Endothelial cell (in vitro differentiated cells): ENCODE data around the gene ARHGEF18. TPM values are rescaled to one million over a fixed set of nuclear protein-coding genes. Genes with fewer than 3 reads are reported as not detected.

Experiments used
- DNase-seq: peaks from one replicate; pipeline ENCODE4 v3.0.0; 2021; ENCODE audit warnings: low spot score
- H3K27ac Mint-ChIP-seq: one replicate; pipeline ENCODE4 v1.8.0; 2021; ENCODE audit warnings: mixed read lengths, inconsistent platforms; ENCODE audit not compliant: unreplicated experiment
- H3K27me3 Mint-ChIP-seq: one replicate; pipeline ENCODE4 v1.8.0; 2021; ENCODE audit warnings: mild to moderate bottlenecking, moderate library complexity, mixed read lengths, inconsistent platforms; ENCODE audit not compliant: unreplicated experiment
- H3K36me3 Mint-ChIP-seq: one replicate; pipeline ENCODE4 v1.8.0; 2021; ENCODE audit warnings: mild to moderate bottlenecking, low read depth, mixed read lengths, inconsistent platforms; ENCODE audit not compliant: unreplicated experiment
- H3K4me1 Mint-ChIP-seq: one replicate; pipeline ENCODE4 v1.8.0; 2021; ENCODE audit warnings: mild to moderate bottlenecking, mixed read lengths, inconsistent platforms; ENCODE audit not compliant: unreplicated experiment
- H3K4me3 Mint-ChIP-seq: one replicate; pipeline ENCODE4 v1.8.0; 2021; ENCODE audit warnings: mild to moderate bottlenecking, mixed read lengths, inconsistent platforms; ENCODE audit not compliant: unreplicated experiment
- H3K9me3 Mint-ChIP-seq: one replicate; pipeline ENCODE4 v1.8.0; 2021; ENCODE audit warnings: mixed read lengths, inconsistent platforms; ENCODE audit not compliant: unreplicated experiment
- CTCF ChIP-seq: fragments of 200-600 bp; sonication (generic); IDR thresholded peaks from one replicate; pipeline ENCODE4 v1.5.0; 2021; ENCODE audit warnings: antibody characterized with exemption; ENCODE audit not compliant: unreplicated experiment
- total RNA-seq: library from RNA; stranded (reverse); fragmentation: NEBNext Ultra II Directional; extraction: Animal tissue kit (Norgen Biotek cat#: 25700); gene quantifications from one replicate; pipeline ENCODE4 v1.2.1, GENCODE V29; 2021; ENCODE audit not compliant: unreplicated experiment

Gene ARHGEF18
- total RNA-seq, 1 donor from 2014 or later, result 30.5 TPM

- no peak for TF ChIP-seq CTCF
- no peak for DNase-seq
- Mint-ChIP-seq H3K27ac (no peak overlapping the region), H3K4me3 (no peak overlapping the region), H3K4me1 (no peaks in the 10 kb centered on the region), H3K9me3 (no peaks in the 10 kb centered on the region), H3K36me3 (no peaks in the 10 kb centered on the region), H3K27me3 (peaks cover 7% of the 10 kb centered on the region)
Measured at GRCh38 chr19:7311911-7312310, 36.8 kb upstream of the ARHGEF18 start.

- Mint-ChIP-seq H3K4me3 (no peak overlapping the region), H3K4me1 (no peaks in the 10 kb centered on the region), H3K9me3 (no peaks in the 10 kb centered on the region), H3K36me3 (no peaks in the 10 kb centered on the region), H3K27me3 (peaks cover 7% of the 10 kb centered on the region), H3K27ac (no peak overlapping the region)
- no peak for TF ChIP-seq CTCF
- no peak for DNase-seq
Measured at GRCh38 chr19:7312816-7313215, 35.9 kb upstream of the ARHGEF18 start.

DNA sequence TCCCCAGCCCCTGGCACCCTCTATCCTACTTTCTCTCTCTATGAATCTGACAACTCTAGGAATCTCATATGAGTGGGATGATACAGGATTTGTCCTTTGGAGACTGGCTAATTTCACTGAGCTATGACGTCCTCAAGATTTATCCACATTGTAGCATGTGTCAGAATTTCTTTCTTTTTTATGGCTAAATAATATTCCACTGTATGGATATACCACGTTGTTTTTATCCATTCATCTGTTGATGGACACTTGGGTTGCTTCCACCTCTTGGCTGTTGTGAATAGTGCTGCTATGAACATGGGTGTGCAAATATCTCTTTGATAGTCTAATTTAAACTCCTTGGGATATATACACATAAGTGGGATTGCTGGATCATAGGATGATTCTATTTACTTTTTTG is 30.6 kb upstream of the ARHGEF18 start:
- no peak overlapping the region for H3K4me3 Mint-ChIP-seq
- no peaks in the 10 kb centered on the region for H3K4me1 Mint-ChIP-seq
- H3K27ac Mint-ChIP-seq, result no peak overlapping the region
- H3K9me3 Mint-ChIP-seq, result no peaks in the 10 kb centered on the region
- no peak for TF ChIP-seq CTCF
- H3K27me3 Mint-ChIP-seq, result peaks cover 5% of the 10 kb centered on the region
- DNase-seq, result no peak
- H3K36me3 Mint-ChIP-seq, result no peaks in the 10 kb centered on the region

DNA sequence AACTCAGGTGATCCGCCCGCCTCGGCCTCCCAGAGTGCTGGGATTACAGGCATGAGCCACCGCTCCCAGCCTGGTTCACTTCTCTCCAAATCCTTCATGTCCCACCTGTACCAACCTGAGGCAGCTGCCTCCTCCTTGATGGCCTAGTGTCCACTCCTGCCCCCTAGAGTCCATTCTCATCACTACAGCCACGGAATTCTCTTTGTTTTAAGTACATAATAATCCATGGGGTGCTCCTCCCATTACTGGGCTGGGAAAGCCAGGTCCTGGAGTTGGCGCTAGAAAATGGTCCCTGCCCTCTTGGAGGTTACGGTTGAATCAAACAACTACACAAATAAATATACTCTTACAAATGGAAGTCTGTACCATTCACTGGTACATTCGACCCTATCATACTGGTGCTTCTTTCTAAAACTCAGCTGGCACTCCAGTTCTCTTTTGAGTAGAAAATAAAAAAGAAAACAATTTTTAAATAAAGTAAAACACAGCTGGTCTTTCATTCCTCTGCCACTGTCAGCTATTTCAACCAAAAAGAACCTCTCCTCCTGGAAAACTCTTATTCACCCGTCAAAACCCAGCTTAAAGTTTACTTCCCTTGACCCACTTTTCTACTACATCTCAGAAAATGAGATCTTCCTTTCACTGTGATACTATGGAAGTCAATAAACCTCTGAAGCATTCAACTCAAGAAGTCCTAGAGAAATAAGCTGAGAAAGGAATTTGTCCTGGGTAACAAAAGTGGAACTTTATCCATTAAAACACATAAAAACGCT is 22.4 kb upstream of the ARHGEF18 start:
- H3K4me1 Mint-ChIP-seq, result no peaks in the 10 kb centered on the region
- peaks cover 2% of the 10 kb centered on the region for H3K27me3 Mint-ChIP-seq
- H3K4me3 Mint-ChIP-seq, result no peak overlapping the region
- peak; percentile 30 for TF ChIP-seq CTCF
- no peak overlapping the region for H3K27ac Mint-ChIP-seq
- H3K9me3 Mint-ChIP-seq, result no peaks in the 10 kb centered on the region
- no peak for DNase-seq
- no peaks in the 10 kb centered on the region for H3K36me3 Mint-ChIP-seq

DNA sequence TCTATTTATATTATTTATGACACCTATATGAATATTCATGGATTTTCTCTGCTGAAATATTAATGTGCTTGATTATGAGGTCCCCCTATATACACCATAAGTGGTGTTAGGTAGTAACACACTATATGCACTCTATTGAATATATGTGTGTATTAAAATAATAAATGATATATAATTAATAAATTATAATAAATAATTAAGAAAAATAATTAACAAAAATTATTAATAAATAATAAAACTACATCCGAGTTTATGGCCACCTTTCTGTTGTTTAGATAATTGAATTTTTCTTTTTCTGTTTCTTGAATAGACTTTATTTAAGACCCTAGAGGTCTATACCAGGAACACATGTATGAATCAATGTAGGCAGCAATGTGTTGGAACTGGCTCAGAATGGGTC is 20.9 kb upstream of the ARHGEF18 start:
- no peak for DNase-seq
- Mint-ChIP-seq H3K9me3 (no peaks in the 10 kb centered on the region), H3K4me3 (no peak overlapping the region), H3K27ac (no peak overlapping the region), H3K27me3 (peaks cover 2% of the 10 kb centered on the region), H3K4me1 (no peaks in the 10 kb centered on the region), H3K36me3 (no peaks in the 10 kb centered on the region)
- no peak for TF ChIP-seq CTCF
